Uterus (tissue), 2 donors: ENCODE measurements around the gene WDR43.

Source experiments
- CTCF ChIP-seq, 4 experiments: fragments of 200-600 bp in 2 of 4; fragments of 450-650 bp in 2 of 4; sonication (generic) in 2 of 4; IDR thresholded peaks; one replicate each; pipeline ENCODE4 v1.5.1; 2016 to 2019; ENCODE audit warnings: antibody characterized with exemption in 4 of 4, mild to moderate bottlenecking in 2 of 4, moderate library complexity in 1 of 4
- POLR2A ChIP-seq, 2 donors: fragments of 450-650 bp; IDR thresholded peaks; one replicate each; pipeline ENCODE4 v1.6.1; 2016; ENCODE audit warnings: antibody characterized with exemption in 2 of 2, mild to moderate bottlenecking in 1 of 2, moderate library complexity in 1 of 2

GRCh38 chr2:28893488-28893887, 979 bp upstream of the WDR43 start:
- no peak for TF ChIP-seq CTCF (IDR thresholded peaks at IDR 0.05)
- TF ChIP-seq POLR2A (IDR thresholded peaks at IDR 0.05), result no peak
